ENCODE measurements around the gene GPRASP1.

The GPRASP1 gene

DNA sequence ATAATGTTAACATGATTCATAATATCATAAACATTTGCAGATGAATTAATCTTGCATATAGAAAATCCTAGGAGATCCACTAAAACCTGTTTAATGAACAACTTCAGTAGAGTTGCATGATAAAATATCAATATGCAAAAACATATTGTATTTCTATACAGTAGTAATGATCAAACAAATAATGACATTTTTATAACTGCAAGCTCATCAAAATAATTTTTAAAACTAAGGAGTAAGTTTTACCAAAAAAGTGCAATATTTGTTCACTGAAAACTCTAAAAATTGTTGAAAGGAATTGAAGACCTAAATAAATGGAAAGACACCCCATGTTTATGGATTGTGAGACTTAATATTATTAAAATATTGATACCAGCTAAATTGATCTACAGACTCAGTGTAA, 45.0 kb downstream of the GPRASP1 start (continued):
- TF ChIP-seq, protein P1, sequence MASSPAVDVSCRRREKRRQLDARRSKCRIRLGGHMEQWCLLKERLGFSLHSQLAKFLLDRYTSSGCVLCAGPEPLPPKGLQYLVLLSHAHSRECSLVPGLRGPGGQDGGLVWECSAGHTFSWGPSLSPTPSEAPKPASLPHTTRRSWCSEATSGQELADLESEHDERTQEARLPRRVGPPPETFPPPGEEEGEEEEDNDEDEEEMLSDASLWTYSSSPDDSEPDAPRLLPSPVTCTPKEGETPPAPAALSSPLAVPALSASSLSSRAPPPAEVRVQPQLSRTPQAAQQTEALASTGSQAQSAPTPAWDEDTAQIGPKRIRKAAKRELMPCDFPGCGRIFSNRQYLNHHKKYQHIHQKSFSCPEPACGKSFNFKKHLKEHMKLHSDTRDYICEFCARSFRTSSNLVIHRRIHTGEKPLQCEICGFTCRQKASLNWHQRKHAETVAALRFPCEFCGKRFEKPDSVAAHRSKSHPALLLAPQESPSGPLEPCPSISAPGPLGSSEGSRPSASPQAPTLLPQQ (tag by site-specific recombination; IDR thresholded peaks at IDR 0.05) = no peak
- TF ChIP-seq ZNF747 (tag by site-specific recombination; IDR thresholded peaks at IDR 0.05) = no peak
- no peak for TF ChIP-seq ZNF791 (tag by site-specific recombination; IDR thresholded peaks at IDR 0.05)
- no peak for TF ChIP-seq GLIS1 (tag by site-specific recombination; IDR thresholded peaks at IDR 0.05)
- TF ChIP-seq ZNF335 (tag by site-specific recombination; conservative IDR thresholded peaks at IDR 0.05) = no peak
- no peak for TF ChIP-seq ZNF404 (tag by site-specific recombination; IDR thresholded peaks at IDR 0.05)

GRCh38 chrX:102697494-102697893, 46.2 kb downstream of the GPRASP1 start:
- Histone ChIP-seq H3K4me3 (ENCODE audit: low read depth, low read length) (no peak overlapping the region), H3K36me3 (ENCODE audit: control insufficient read depth in 2 of 2, insufficient read depth in 1 of 2, low read length in 2 of 2) (no peaks in the 10 kb centered on the region), H3K9me3 (ENCODE audit: control insufficient read depth, insufficient read depth, low read depth, low read length) (no peaks in the 10 kb centered on the region), H3K27ac (ENCODE audit: extremely low read depth, low read depth, low read length) (no peak overlapping the region), H3K4me1 (ENCODE audit: control insufficient read depth, insufficient read depth, low read length) (no peaks in the 10 kb centered on the region)
- TF ChIP-seq ZNF121 (tag by site-specific recombination; IDR thresholded peaks at IDR 0.05) (no peak), PATZ1 (tag by site-specific recombination; IDR thresholded peaks at IDR 0.05) (no peak), PRDM10 (tag by site-specific recombination; IDR thresholded peaks at IDR 0.05) (no peak), ZNF518A (tag by site-specific recombination; conservative IDR thresholded peaks at IDR 0.05; ENCODE audit: low read depth) (no peak), ZBTB20 (tag by site-specific recombination; IDR thresholded peaks at IDR 0.05) (no peak), ZNF155 (tag by site-specific recombination; IDR thresholded peaks at IDR 0.05) (no peak), ZNF24 (tag by site-specific recombination; IDR thresholded peaks at IDR 0.05) (no peak), TCF7L2 (IDR thresholded peaks at IDR 0.05; ENCODE audit: borderline replicate concordance, low read depth, low read length) (no peak)
- TF ChIP-seq, protein P2, sequence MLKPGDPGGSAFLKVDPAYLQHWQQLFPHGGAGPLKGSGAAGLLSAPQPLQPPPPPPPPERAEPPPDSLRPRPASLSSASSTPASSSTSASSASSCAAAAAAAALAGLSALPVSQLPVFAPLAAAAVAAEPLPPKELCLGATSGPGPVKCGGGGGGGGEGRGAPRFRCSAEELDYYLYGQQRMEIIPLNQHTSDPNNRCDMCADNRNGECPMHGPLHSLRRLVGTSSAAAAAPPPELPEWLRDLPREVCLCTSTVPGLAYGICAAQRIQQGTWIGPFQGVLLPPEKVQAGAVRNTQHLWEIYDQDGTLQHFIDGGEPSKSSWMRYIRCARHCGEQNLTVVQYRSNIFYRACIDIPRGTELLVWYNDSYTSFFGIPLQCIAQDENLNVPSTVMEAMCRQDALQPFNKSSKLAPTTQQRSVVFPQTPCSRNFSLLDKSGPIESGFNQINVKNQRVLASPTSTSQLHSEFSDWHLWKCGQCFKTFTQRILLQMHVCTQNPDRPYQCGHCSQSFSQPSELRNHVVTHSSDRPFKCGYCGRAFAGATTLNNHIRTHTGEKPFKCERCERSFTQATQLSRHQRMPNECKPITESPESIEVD (tag by site-specific recombination; IDR thresholded peaks at IDR 0.05) = no peak
- TF ChIP-seq, protein P3, sequence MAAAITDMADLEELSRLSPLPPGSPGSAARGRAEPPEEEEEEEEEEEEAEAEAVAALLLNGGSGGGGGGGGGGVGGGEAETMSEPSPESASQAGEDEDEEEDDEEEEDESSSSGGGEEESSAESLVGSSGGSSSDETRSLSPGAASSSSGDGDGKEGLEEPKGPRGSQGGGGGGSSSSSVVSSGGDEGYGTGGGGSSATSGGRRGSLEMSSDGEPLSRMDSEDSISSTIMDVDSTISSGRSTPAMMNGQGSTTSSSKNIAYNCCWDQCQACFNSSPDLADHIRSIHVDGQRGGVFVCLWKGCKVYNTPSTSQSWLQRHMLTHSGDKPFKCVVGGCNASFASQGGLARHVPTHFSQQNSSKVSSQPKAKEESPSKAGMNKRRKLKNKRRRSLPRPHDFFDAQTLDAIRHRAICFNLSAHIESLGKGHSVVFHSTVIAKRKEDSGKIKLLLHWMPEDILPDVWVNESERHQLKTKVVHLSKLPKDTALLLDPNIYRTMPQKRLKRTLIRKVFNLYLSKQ (tag by site-specific recombination; IDR thresholded peaks at IDR 0.05; ENCODE audit: borderline replicate concordance) = no peak
- ChIA-PET CTCF (no interaction called here), POLR2A (no interaction called here)

Measured in HEK293 (cell line).